Spleen (tissue), 11 donors: ENCODE data around the gene TSKS. TPM values are rescaled to one million over a fixed set of nuclear protein-coding genes. Genes with fewer than 3 reads are reported as not detected.

Experiments
- DNase-seq: peaks from one replicate; pipeline ENCODE4 v3.0.0-alpha.2; 2020
- H3K27ac ChIP-seq, 8 donors: fragments of 200-600 bp; sonication (generic) in 7 of 8; 1 replicate in 4 of 8; 2 replicates in 4 of 8; pipeline versions ENCODE4 v1.5.0 to v1.8.0; 2016 to 2021; ENCODE audit warnings: inconsistent platforms in 4 of 8, mild to moderate bottlenecking in 4 of 8, moderate library complexity in 1 of 8
- H3K27me3 ChIP-seq, 7 donors: fragments of 200-600 bp; sonication (generic) in 6 of 7; replicated peaks in 1 of 7; 1 replicate in 4 of 7; 2 replicates in 3 of 7; pipeline versions ENCODE4 v1.5.0 to v1.8.0; 2016 to 2021; ENCODE audit warnings: inconsistent platforms in 3 of 7, mild to moderate bottlenecking in 1 of 7
- H3K36me3 ChIP-seq, 6 donors: fragments of 200-600 bp; sonication (generic) in 5 of 6; 1 replicate in 4 of 6; 2 replicates in 2 of 6; pipeline versions ENCODE4 v1.5.0 to v1.8.0; 2016 to 2021; ENCODE audit warnings: inconsistent platforms in 2 of 6
- H3K4me1 ChIP-seq, 6 donors: fragments of 200-600 bp; sonication (generic) in 5 of 6; 1 replicate in 3 of 6; 2 replicates in 3 of 6; pipeline versions ENCODE4 v1.5.0 to v1.8.0; 2016 to 2021; ENCODE audit warnings: inconsistent platforms in 3 of 6
- H3K4me3 ChIP-seq, 8 donors: fragments of 200-600 bp; sonication (generic) in 7 of 8; 1 replicate in 4 of 8; 2 replicates in 4 of 8; pipeline versions ENCODE4 v1.5.0 to v1.8.0; 2016 to 2021; ENCODE audit warnings: inconsistent platforms in 4 of 8, mild to moderate bottlenecking in 4 of 8, moderate library complexity in 2 of 8
- H3K9me3 ChIP-seq, 8 donors: fragments of 200-600 bp; sonication (generic) in 7 of 8; 1 replicate in 4 of 8; 2 replicates in 4 of 8; pipeline versions ENCODE4 v1.5.0 to v1.8.0; 2016 to 2021; ENCODE audit warnings: inconsistent platforms in 4 of 8
- POLR2A ChIP-seq, 3 donors: fragments of 450-650 bp; IDR thresholded peaks; one replicate each; pipeline ENCODE4 v1.5.1; 2017; ENCODE audit warnings: antibody characterized with exemption in 3 of 3, mild to moderate bottlenecking in 1 of 3
- POLR2AphosphoS5 ChIP-seq, 3 donors: sonication (generic); formaldehyde crosslinking; IDR thresholded peaks; one replicate each; pipeline ENCODE4 v1.5.1; 2017; ENCODE audit warnings: antibody characterized with exemption in 3 of 3
- whole genome bisulfite sequencing, 5 donors: extraction: QIAGEN DNeasy Blood & Tissue Kit in 3 of 5; methylation state at CpG; one replicate each; pipeline versions ENCODE4 v1.1.5 to v1.1.7; 2013 to 2018; 5-methylcytosine and 5-hydroxymethylcytosine counted together
- intact Hi-C: fragments of 100-400 bp; cut with DNase I; formaldehyde crosslinking; loops from one replicate; pipeline ENCODE4 v1.15.0; 2023; ENCODE audit warnings: low total_unique reads
- polyA plus RNA-seq, 3 donors: library from polyadenylated mRNA; stranded (reverse); fragments of 200-250 nt; gene quantifications; one replicate each; pipeline ENCODE4 v1.2.1, GENCODE V29; 2013
- total RNA-seq, 7 donors: library from RNA; depleted of rRNA in 3 of 7; stranded (reverse); fragments of >200 nt in 3 of 7; fragmentation: NEBNext Ultra II Directional in 4 of 7; extraction: Animal tissue kit (Norgen Biotek cat#: 25700) in 4 of 7; gene quantifications; one replicate each; pipeline versions ENCODE4 v1.1.0 to v1.2.1, GENCODE V29; 2016 to 2021
- TF ChIP-seq, protein P1 (sequence below), 11 experiments: fragments of 200-600 bp in 7 of 11; fragments of 450-650 bp in 4 of 11; sonication (generic) in 4 of 11; IDR thresholded peaks in 8 of 11; conservative IDR thresholded peaks in 3 of 11; 1 replicate in 7 of 11; 2 replicates in 4 of 11; pipeline versions ENCODE4 v1.4.0 to v1.8.0; 2016 to 2021; ENCODE audit warnings: antibody characterized with exemption in 11 of 11, inconsistent platforms in 4 of 11, mild to moderate bottlenecking in 1 of 11
- donor health status: healthy with polysubstance abuse.
- donor health status: DM: no; HTN: no; CAD: no; lungs with moderate emphysema.
- donor health status: DM: no; HTN: no; CAD: no.
- donor health status: Bipolar disorder and iron deficiency.
- donor health status: healthy.
- donor health status: DM: no; HTN: no; CAD: no.
- donor health status: DM: yes; HTN: yes; CAD: no.

The TSKS gene
- total and polyA plus RNA-seq, 10 donors: 0.26 to 2.1 (median 0.88) TPM; not detected in 4

GRCh38 chr19:49741210-49741844 lies 21.8 kb downstream of the TSKS start:
- intact Hi-C loops: no loop called here
- 71 to 90% (median 81%) methylated on average over 9 of the region's 9 CpGs for WGBS, 5 donors
- H3K4me3 ChIP-seq: no peak overlapping the region

GRCh38 chr19:49739933-49740332 lies 23.2 kb downstream of the TSKS start:
- 91 to 96% (median 95%) methylated on average over 6 to 10 of the region's 10 CpGs for WGBS, 5 donors
- H3K4me3 ChIP-seq: no peak overlapping the region
- H3K36me3 ChIP-seq: no peaks in the 10 kb centered on the region
- intact Hi-C loops: no loop called here
- no peaks in the 10 kb centered on the region for H3K4me1 ChIP-seq
- TF ChIP-seq POLR2AphosphoS5 (IDR thresholded peaks at IDR 0.05) (no peak), POLR2A (IDR thresholded peaks at IDR 0.05) (no peak)
- TF ChIP-seq, protein P1, sequence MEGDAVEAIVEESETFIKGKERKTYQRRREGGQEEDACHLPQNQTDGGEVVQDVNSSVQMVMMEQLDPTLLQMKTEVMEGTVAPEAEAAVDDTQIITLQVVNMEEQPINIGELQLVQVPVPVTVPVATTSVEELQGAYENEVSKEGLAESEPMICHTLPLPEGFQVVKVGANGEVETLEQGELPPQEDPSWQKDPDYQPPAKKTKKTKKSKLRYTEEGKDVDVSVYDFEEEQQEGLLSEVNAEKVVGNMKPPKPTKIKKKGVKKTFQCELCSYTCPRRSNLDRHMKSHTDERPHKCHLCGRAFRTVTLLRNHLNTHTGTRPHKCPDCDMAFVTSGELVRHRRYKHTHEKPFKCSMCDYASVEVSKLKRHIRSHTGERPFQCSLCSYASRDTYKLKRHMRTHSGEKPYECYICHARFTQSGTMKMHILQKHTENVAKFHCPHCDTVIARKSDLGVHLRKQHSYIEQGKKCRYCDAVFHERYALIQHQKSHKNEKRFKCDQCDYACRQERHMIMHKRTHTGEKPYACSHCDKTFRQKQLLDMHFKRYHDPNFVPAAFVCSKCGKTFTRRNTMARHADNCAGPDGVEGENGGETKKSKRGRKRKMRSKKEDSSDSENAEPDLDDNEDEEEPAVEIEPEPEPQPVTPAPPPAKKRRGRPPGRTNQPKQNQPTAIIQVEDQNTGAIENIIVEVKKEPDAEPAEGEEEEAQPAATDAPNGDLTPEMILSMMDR (IDR thresholded peaks at IDR 0.05 in 8 of 11, conservative IDR thresholded peaks at IDR 0.05 in 3 of 11): no peak
- H3K27me3 ChIP-seq: no peaks in the 10 kb centered on the region
- no peak overlapping the region for H3K27ac ChIP-seq
- DNase-seq: no peak
- no peaks in the 10 kb centered on the region for H3K9me3 ChIP-seq

More at GRCh38 chr19:49741210-49741844, 21.8 kb downstream of the TSKS start:
- Histone ChIP-seq H3K4me1 (no peaks in the 10 kb centered on the region), H3K36me3 (no peaks in the 10 kb centered on the region), H3K27me3 (no peaks in the 10 kb centered on the region), H3K27ac (no peak overlapping the region), H3K9me3 (no peaks in the 10 kb centered on the region)
- TF ChIP-seq POLR2A (IDR thresholded peaks at IDR 0.05) (no peak), POLR2AphosphoS5 (IDR thresholded peaks at IDR 0.05) (no peak)
- TF ChIP-seq, protein P1 (IDR thresholded peaks at IDR 0.05 in 8 of 11, conservative IDR thresholded peaks at IDR 0.05 in 3 of 11): no peak
- no peak for DNase-seq

DNA sequence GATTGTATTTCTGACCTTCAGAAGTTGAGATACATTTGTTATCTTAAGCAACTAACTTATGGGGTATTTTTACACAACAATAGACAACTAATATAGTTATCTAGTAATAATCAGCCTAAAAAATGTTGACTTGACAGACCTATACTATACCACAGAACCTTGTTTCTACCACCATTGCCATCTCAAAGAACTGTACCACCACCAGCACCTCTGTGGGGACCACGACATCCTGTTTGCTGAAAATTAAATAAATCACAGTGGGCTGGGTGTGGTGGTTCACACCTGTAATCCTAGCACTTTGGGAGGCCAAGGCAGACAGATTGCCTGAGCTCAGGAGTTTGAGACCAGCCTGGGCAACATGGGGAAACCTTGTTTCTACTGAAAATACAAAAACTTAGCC lies 24.0 kb downstream of the TSKS start:
- no peak overlapping the region for H3K27ac ChIP-seq
- no peaks in the 10 kb centered on the region for H3K9me3 ChIP-seq
- H3K36me3 ChIP-seq: no peaks in the 10 kb centered on the region
- WGBS, 5 donors: 63 to 74% (median 67%) methylated on average over 1 of the region's 1 CpG
- no peak for DNase-seq
- intact Hi-C loops: no loop called here
- no peaks in the 10 kb centered on the region for H3K27me3 ChIP-seq
- no peak overlapping the region for H3K4me3 ChIP-seq
- TF ChIP-seq POLR2A (IDR thresholded peaks at IDR 0.05): no peak
- TF ChIP-seq, protein P1 (IDR thresholded peaks at IDR 0.05 in 8 of 11, conservative IDR thresholded peaks at IDR 0.05 in 3 of 11): no peak
- TF ChIP-seq POLR2AphosphoS5 (IDR thresholded peaks at IDR 0.05): no peak
- no peaks in the 10 kb centered on the region for H3K4me1 ChIP-seq

GRCh38 chr19:49738268-49738667 lies 24.8 kb downstream of the TSKS start:
- 68 to 81% (median 76%) methylated on average over 4 of the region's 4 CpGs for WGBS, 5 donors
- intact Hi-C loops: no loop called here
- no peak for TF ChIP-seq POLR2A (IDR thresholded peaks at IDR 0.05)
- TF ChIP-seq, protein P1 (IDR thresholded peaks at IDR 0.05 in 8 of 11, conservative IDR thresholded peaks at IDR 0.05 in 3 of 11): no peak
- TF ChIP-seq POLR2AphosphoS5 (IDR thresholded peaks at IDR 0.05): no peak

More at GRCh38 chr19:49738268-49738667, 24.8 kb downstream of the TSKS start:
- Histone ChIP-seq H3K4me1 (no peaks in the 10 kb centered on the region), H3K27me3 (no peaks in the 10 kb centered on the region), H3K36me3 (no peaks in the 10 kb centered on the region), H3K9me3 (no peaks in the 10 kb centered on the region), H3K4me3 (no peak overlapping the region), H3K27ac (no peak overlapping the region)
- no peak for DNase-seq
